MCF 10A (cell line): Measurements from ENCODE around the gene PAPLN. TPM values are rescaled to one million over a fixed set of nuclear protein-coding genes. Genes with fewer than 3 reads are reported as not detected.
A peak's percentile ranks its signal among the peaks of the same experiment; 100 is the strongest.
"Not testable (repeated sequence)": the region's sequence is repeated elsewhere in the genome, so short reads cannot be mapped to it uniquely, and the experiment has no call there.

Experiments used
- BruUV-seq: library from RNA; stranded (reverse); fragments of 400-500 nt; replicated peaks from 2 replicates; lab custom pipeline; 2021; lab: Mats Ljungman, UMichigan
- CTCF ChIA-PET: fragments of 300-600 bp; sonication (Branson Sonifier 250); formaldehyde crosslinking; extraction: SDS; loops from one replicate; lab custom pipeline; 2021; ENCODE audit warnings: antibody characterized with exemption, inconsistent platforms; lab: Yijun Ruan, JAX
- POLR2A ChIA-PET: fragments of 300-600, 350-650 bp; sonication (Branson Sonifier 250); formaldehyde crosslinking; extraction: SDS; loops from one replicate; lab custom pipeline; 2020; ENCODE audit warnings: antibody characterized with exemption, inconsistent platforms; lab: Yijun Ruan, JAX
- DNase-seq: peaks from one replicate; pipeline ENCODE4 v3.0.0-alpha.2; 2018; ENCODE audit not compliant: unreplicated experiment
- H3K27ac Mint-ChIP-seq: one replicate; pipeline ENCODE4 v1.8.0; 2022; ENCODE audit warnings: mild to moderate bottlenecking, low read depth, mixed read lengths; ENCODE audit not compliant: unreplicated experiment
- H3K27me3 Mint-ChIP-seq: one replicate; pipeline ENCODE4 v1.8.0; 2022; ENCODE audit warnings: mixed read lengths; ENCODE audit not compliant: insufficient read depth, unreplicated experiment
- H3K36me3 Mint-ChIP-seq: one replicate; pipeline ENCODE4 v1.8.0; 2022; ENCODE audit warnings: mild to moderate bottlenecking, moderate library complexity, mixed read lengths; ENCODE audit not compliant: insufficient read depth, unreplicated experiment
- H3K4me1 Mint-ChIP-seq: one replicate; pipeline ENCODE4 v1.8.0; 2022; ENCODE audit warnings: mixed read lengths; ENCODE audit not compliant: insufficient read depth, unreplicated experiment
- H3K4me3 Mint-ChIP-seq: one replicate; pipeline ENCODE4 v1.8.0; 2022; ENCODE audit warnings: mild to moderate bottlenecking, moderate library complexity, mixed read lengths; ENCODE audit not compliant: unreplicated experiment
- H3K9me3 Mint-ChIP-seq: one replicate; pipeline ENCODE4 v1.8.0; 2022; ENCODE audit warnings: mixed read lengths; ENCODE audit not compliant: unreplicated experiment
- CTCF ChIP-seq: fragments of 200-600 bp; IDR thresholded peaks from one replicate; pipeline ENCODE4 v1.8.0; 2022; ENCODE audit warnings: antibody characterized with exemption, mild to moderate bottlenecking; ENCODE audit not compliant: unreplicated experiment
- intact Hi-C: fragments of 100-400 bp; cut with micrococcal nuclease; formaldehyde crosslinking; loops from 2 replicates; pipeline ENCODE4 v1.14.1; 2022
- total RNA-seq: library from RNA; stranded (reverse); gene quantifications from 2 replicates; pipeline ENCODE4 v1.2.3, GENCODE V29; 2022

Gene PAPLN
- total RNA-seq, 1 experiment from 2014 or later: 2.8 TPM

GRCh38 chr14:73295198-73295796, 58.0 kb downstream of the PAPLN start:
- Mint-ChIP-seq H3K36me3 (peaks cover 47% of the 10 kb centered on the region), H3K9me3 (no peaks in the 10 kb centered on the region), H3K4me1 (no peaks in the 10 kb centered on the region), H3K4me3 (no peak overlapping the region), H3K27me3 (no peaks in the 10 kb centered on the region), H3K27ac (no peak overlapping the region)
- intact Hi-C loops: loop anchor here (1.0 to 5.0 kb wide), 3 partner anchors 123 to 338 kb away; no protein-coding TSS in a partner anchor
- CTCF ChIA-PET: interaction anchor here (0.6 to 3.4 kb wide), 45 partner anchors 9 to 958 kb away, joined by 3 to 79 read pairs (median 4); partner anchors contain the start of gene NUMB
- no TSS peak for BruUV-seq
- TF ChIP-seq CTCF: peak; percentile 52
- POLR2A ChIA-PET: interaction anchor here (0.5 to 1.5 kb wide), 10 partner anchors 15 to 367 kb away, joined by 3 to 13 read pairs (median 4); no protein-coding TSS in a partner anchor
- DNase-seq: peak; percentile 52

DNA sequence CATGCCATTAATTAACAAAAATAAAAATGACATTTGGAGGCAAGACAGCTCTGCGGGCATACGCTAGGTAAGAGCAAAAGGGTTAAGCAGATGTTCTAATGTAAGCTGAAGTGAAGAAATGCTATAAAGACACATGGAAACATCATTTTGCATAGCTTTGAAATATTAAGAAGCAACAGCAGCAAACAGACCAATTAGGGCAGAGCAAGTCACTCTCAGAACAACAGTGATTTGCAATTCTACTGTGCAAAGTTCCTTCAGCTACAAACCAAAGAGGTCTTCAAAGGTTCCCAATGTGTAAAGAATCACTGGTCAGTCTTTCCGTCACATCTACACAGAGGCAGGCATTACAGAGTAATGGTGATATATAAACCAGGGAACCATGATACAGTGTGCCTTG, 68.2 kb downstream of the PAPLN start:
- intact Hi-C loops: no loop called here
- peaks cover 8% of the 10 kb centered on the region for H3K36me3 Mint-ChIP-seq
- no peaks in the 10 kb centered on the region for H3K4me1 Mint-ChIP-seq
- CTCF ChIA-PET: interaction anchor here (0.8 to 4.0 kb wide), 2 partner anchors 10 to 26 kb away, joined by 3 to 21 read pairs; no protein-coding TSS in a partner anchor
- BruUV-seq: no TSS peak
- no peak overlapping the region for H3K27ac Mint-ChIP-seq
- no peak for TF ChIP-seq CTCF
- DNase-seq: no peak
- H3K4me3 Mint-ChIP-seq: no peak overlapping the region
- no peaks in the 10 kb centered on the region for H3K27me3 Mint-ChIP-seq
- no peaks in the 10 kb centered on the region for H3K9me3 Mint-ChIP-seq
- POLR2A ChIA-PET: interaction anchor here (0.6 kb wide), 1 partner anchor 91 kb away, joined by 3 read pairs; no protein-coding TSS in a partner anchor

DNA sequence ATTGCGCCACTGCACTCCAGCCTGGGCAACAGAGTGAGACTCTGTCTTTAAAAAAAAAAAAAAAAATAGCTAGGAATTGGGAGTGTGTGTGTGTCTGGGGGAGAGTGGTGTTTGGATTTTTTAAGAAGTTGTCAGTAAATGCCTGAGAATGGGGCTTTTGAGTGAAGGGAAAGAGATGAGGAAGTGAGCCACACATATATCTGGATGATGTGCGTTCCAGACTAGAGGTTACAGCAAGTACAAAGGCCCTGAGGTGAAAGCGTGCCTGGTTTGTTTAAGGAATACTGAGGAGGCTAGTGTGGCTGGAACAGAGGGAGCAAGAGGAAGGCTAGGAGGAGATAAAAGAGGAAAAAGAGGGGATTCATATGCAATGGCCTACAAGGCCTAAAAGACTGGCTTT, 70.0 kb downstream of the PAPLN start:
- no TSS peak for BruUV-seq
- H3K4me1 Mint-ChIP-seq: peaks cover 5% of the 10 kb centered on the region
- peaks cover 8% of the 10 kb centered on the region for H3K36me3 Mint-ChIP-seq
- H3K27ac Mint-ChIP-seq: no peak overlapping the region
- no peak overlapping the region for H3K4me3 Mint-ChIP-seq
- H3K9me3 Mint-ChIP-seq: no peaks in the 10 kb centered on the region
- no peaks in the 10 kb centered on the region for H3K27me3 Mint-ChIP-seq
- CTCF ChIA-PET: interaction anchor here (0.7 to 4.0 kb wide), 2 partner anchors 12 to 89 kb away, joined by 4 to 21 read pairs; no protein-coding TSS in a partner anchor
- intact Hi-C loops: no loop called here
- no peak for DNase-seq
- POLR2A ChIA-PET: no interaction called here
- TF ChIP-seq CTCF: no peak

- H3K4me1 Mint-ChIP-seq, intact Hi-C loops: not testable (repeated sequence)
Measured at GRCh38 chr14:73309207-73309606, 71.9 kb downstream of the PAPLN start.

More at GRCh38 chr14:73309207-73309606, 71.9 kb downstream of the PAPLN start:
- H3K4me3 Mint-ChIP-seq, CTCF ChIA-PET, BruUV-seq, DNase-seq, H3K9me3 Mint-ChIP-seq, H3K27ac Mint-ChIP-seq, POLR2A ChIA-PET, H3K36me3 Mint-ChIP-seq, H3K27me3 Mint-ChIP-seq: not testable (repeated sequence)
